ENCODE measurements around the gene VCL. TPM values are rescaled to one million over a fixed set of nuclear protein-coding genes. Genes with fewer than 3 reads are reported as not detected.
A peak's percentile ranks its signal among the peaks of the same experiment; 100 is the strongest.

The VCL gene
- total RNA-seq, 4 donors from 2014 or later: 71.9 to 151 (median 112) TPM

GRCh38 chr10:74110120-74110519, 112.2 kb downstream of the VCL start:
- peaks cover 24 to 28% of the 10 kb centered on the region in 2 donors for H3K4me1 ChIP-seq
- no peaks in the 10 kb centered on the region for H3K27me3 ChIP-seq
- H3K36me3 ChIP-seq: peaks cover 49 to 54% of the 10 kb centered on the region in 2 donors
- no peak for DNase-seq
- no peaks in the 10 kb centered on the region for H3K9me3 ChIP-seq
- intact Hi-C loops (cut with DNase I): no loop called here
- 58 to 67% methylated on average over 1 of the region's 1 CpG for WGBS, 2 donors
- H3K27ac ChIP-seq: no peak overlapping the region
- TF ChIP-seq POLR2A (IDR thresholded peaks at IDR 0.05) (no peak), CTCF (IDR thresholded peaks at IDR 0.05) (no peak)
- no peak overlapping the region for H3K4me3 ChIP-seq (replicated peaks in 1 of 3)

GRCh38 chr10:74111799-74112198, 113.9 kb downstream of the VCL start:
- Histone ChIP-seq H3K27ac (peak overlapping the region in 2 of 3 donors; percentile 17 to 87), H3K4me1 (peaks cover 25 to 28% of the 10 kb centered on the region in 2 donors), H3K36me3 (peaks cover 34 to 56% of the 10 kb centered on the region in 2 donors), H3K27me3 (no peaks in the 10 kb centered on the region), H3K4me3 (replicated peaks in 1 of 3) (no peak overlapping the region), H3K9me3 (no peaks in the 10 kb centered on the region)
- 96 to 97% methylated on average over 13 to 14 of the region's 14 CpGs for WGBS, 2 donors
- intact Hi-C loops (cut with DNase I): no loop called here
- DNase-seq: no peak
- no peak for TF ChIP-seq POLR2A (IDR thresholded peaks at IDR 0.05)
- TF ChIP-seq CTCF (IDR thresholded peaks at IDR 0.05): no peak

- H3K36me3 ChIP-seq: peaks cover 34 to 52% of the 10 kb centered on the region in 2 donors
- no peaks in the 10 kb centered on the region for H3K27me3 ChIP-seq
- DNase-seq: peak; percentile 38 to 41
- WGBS, 2 donors: 32 to 37% methylated on average over 1 of the region's 1 CpG
- H3K4me1 ChIP-seq: peaks cover 25 to 31% of the 10 kb centered on the region in 2 donors
- H3K27ac ChIP-seq: peak overlapping the region; percentile 56 to 87 (median 75)
- H3K4me3 ChIP-seq (replicated peaks in 1 of 3): no peak overlapping the region
- H3K9me3 ChIP-seq: no peaks in the 10 kb centered on the region
- TF ChIP-seq POLR2A (IDR thresholded peaks at IDR 0.05) (no peak), CTCF (IDR thresholded peaks at IDR 0.05) (no peak)
- intact Hi-C loops (cut with DNase I): no loop called here
Observed at GRCh38 chr10:74113546-74113945, 115.6 kb downstream of the VCL start.

GRCh38 chr10:74114041-74114448, 116.1 kb downstream of the VCL start:
- no peak for TF ChIP-seq CTCF (IDR thresholded peaks at IDR 0.05)
- no peak for TF ChIP-seq POLR2A (IDR thresholded peaks at IDR 0.05)
- H3K4me3 ChIP-seq (replicated peaks in 1 of 3): no peak overlapping the region
- WGBS, 2 donors: 41 to 43% methylated on average over 12 of the region's 12 CpGs
- H3K9me3 ChIP-seq: no peaks in the 10 kb centered on the region
- intact Hi-C loops (cut with DNase I): no loop called here
- H3K4me1 ChIP-seq: peaks cover 25 to 36% of the 10 kb centered on the region in 2 donors
- H3K27me3 ChIP-seq: no peaks in the 10 kb centered on the region
- peak; percentile 39 to 56 for DNase-seq
- peak overlapping the region; percentile 56 to 87 (median 75) for H3K27ac ChIP-seq
- H3K36me3 ChIP-seq: peaks cover 29 to 52% of the 10 kb centered on the region in 2 donors

GRCh38 chr10:74117738-74118137, 119.8 kb downstream of the VCL start:
- TF ChIP-seq POLR2A (IDR thresholded peaks at IDR 0.05) (no peak), CTCF (IDR thresholded peaks at IDR 0.05) (no peak)
- Histone ChIP-seq H3K36me3 (peaks cover 15 to 37% of the 10 kb centered on the region in 2 donors), H3K27ac (no peak overlapping the region), H3K4me3 (replicated peaks in 1 of 3) (no peak overlapping the region), H3K9me3 (no peaks in the 10 kb centered on the region), H3K4me1 (peaks cover 24 to 33% of the 10 kb centered on the region in 2 donors), H3K27me3 (no peaks in the 10 kb centered on the region)
- WGBS, 2 donors: 94 to 96% methylated on average over 4 of the region's 4 CpGs
- DNase-seq: no peak
- intact Hi-C loops (cut with DNase I): no loop called here

Data from thyroid gland (tissue), 4 donors.